HG03039 (cell line): ENCODE data around the gene GCSAM.

Experiments
- ATAC-seq: cut with Tn5 transposase; IDR thresholded peaks from one replicate; pipeline ENCODE4 v1.9.1; 2021; ENCODE audit warnings: mild to moderate bottlenecking, moderate library complexity; ENCODE audit not compliant: unreplicated experiment

Gene GCSAM

GRCh38 chr3:112132975-112133448 is at the start of gene GCSAM:
Gene GCSAM, minus strand, starts transcription at chr3:112133248. Its CDS starts 128 bp downstream, at chr3:112133120.
- peak; percentile 71 for ATAC-seq

- ATAC-seq, result no peak
These were observed 42.6 kb upstream of the GCSAM start for GRCh38 chr3:112175646-112176045.

- no peak for ATAC-seq
These were observed 42.0 kb upstream of the GCSAM start for GRCh38 chr3:112175037-112175436.

GRCh38 chr3:112171144-112171543 is 38.1 kb upstream of the GCSAM start:
- no peak for ATAC-seq

- ATAC-seq, result no peak
These were observed 37.0 kb upstream of the GCSAM start for GRCh38 chr3:112170046-112170445.

- peak; percentile 64 for ATAC-seq
These were observed 34.7 kb upstream of the GCSAM start for GRCh38 chr3:112167758-112168157.

- no peak for ATAC-seq
These were observed 16.1 kb upstream of the GCSAM start for GRCh38 chr3:112149136-112149535.

- no peak for ATAC-seq
These were observed 10.6 kb upstream of the GCSAM start for GRCh38 chr3:112143689-112144088.

GRCh38 chr3:112143251-112143650 is 10.2 kb upstream of the GCSAM start:
- no peak for ATAC-seq

GRCh38 chr3:112141293-112141692 is 8.2 kb upstream of the GCSAM start:
- no peak for ATAC-seq

- ATAC-seq, result no peak
These were observed 7.5 kb upstream of the GCSAM start for GRCh38 chr3:112140584-112140983.

- no peak for ATAC-seq
These were observed 5.3 kb upstream of the GCSAM start for GRCh38 chr3:112138219-112138969.

GRCh38 chr3:112137781-112138180 is 4.7 kb upstream of the GCSAM start:
- no peak for ATAC-seq

- no peak for ATAC-seq
These were observed 4.1 kb upstream of the GCSAM start for GRCh38 chr3:112136959-112137693.

- ATAC-seq, result no peak
These were observed 3.0 kb upstream of the GCSAM start for GRCh38 chr3:112136046-112136445.

- no peak for ATAC-seq
These were observed 1.5 kb upstream of the GCSAM start for GRCh38 chr3:112134335-112135124.

- ATAC-seq, result no peak
These were observed 732 bp upstream of the GCSAM start for GRCh38 chr3:112133626-112134334.

GRCh38 chr3:112132554-112132953 is 494 bp downstream of the GCSAM start:
- no peak for ATAC-seq

GRCh38 chr3:112132088-112132487 is 960 bp downstream of the GCSAM start:
- ATAC-seq, result no peak

GRCh38 chr3:112131111-112131510 is 1.9 kb downstream of the GCSAM start:
- no peak for ATAC-seq

- no peak for ATAC-seq
These were observed 2.4 kb downstream of the GCSAM start for GRCh38 chr3:112130638-112130993.
